H1 (cell line): Measurements from ENCODE around the gene GPC6.

Experiments used
- ASH2L ChIP-seq: fragments of 200-600, 300-600 bp; sonication (generic); IDR thresholded peaks from one replicate; pipeline ENCODE4 v1.7.1; 2017; ENCODE audit warnings: low read length
- CHD2 ChIP-seq: IDR thresholded peaks from 2 replicates; pipeline ENCODE4 v1.6.1; 2012; ENCODE audit warnings: low read length, improper control_type of control experiment
- CTCF ChIP-seq, 3 experiments: IDR thresholded peaks; 1 replicate in 2 of 3; 2 replicates in 1 of 3; pipeline versions ENCODE4 v1.5.1 to v1.6.1; 2011; ENCODE audit warnings: low read length in 3 of 3, mild to moderate bottlenecking in 3 of 3, inconsistent platforms in 2 of 3, low read depth in 1 of 3, moderate library complexity in 1 of 3; ENCODE audit not compliant: insufficient read depth in 1 of 3; ENCODE audit errors: control extremely low read depth in 1 of 3
- EP300 ChIP-seq, 2 experiments: IDR thresholded peaks; 1 replicate in 1 of 2; 2 replicates in 1 of 2; pipeline ENCODE4 v1.6.1; 2011 to 2012; ENCODE audit warnings: low read depth in 2 of 2, low read length in 2 of 2, mild to moderate bottlenecking in 2 of 2, borderline replicate concordance in 1 of 2, inconsistent platforms in 1 of 2, moderate library complexity in 1 of 2
- HDAC6 ChIP-seq: IDR thresholded peaks from one replicate; pipeline ENCODE4 v1.7.1; 2012; ENCODE audit warnings: low read depth, mild to moderate bottlenecking, inconsistent platforms, low read length, moderate library complexity
- MAFK ChIP-seq: IDR thresholded peaks from 2 replicates; pipeline ENCODE4 v1.6.1; 2012; ENCODE audit warnings: low read depth, mild to moderate bottlenecking, improper control_type of control experiment, low read length
- NANOG ChIP-seq: IDR thresholded peaks from 2 replicates; pipeline ENCODE4 v1.6.1; 2011; ENCODE audit warnings: low read length, low read depth, mild to moderate bottlenecking, inconsistent platforms; ENCODE audit not compliant: insufficient read depth, poor library complexity, severe bottlenecking
- RFX5 ChIP-seq: IDR thresholded peaks from 2 replicates; pipeline ENCODE4 v1.6.1; 2011; ENCODE audit warnings: low read depth, low read length, improper control_type of control experiment, borderline replicate concordance
- RNF2 ChIP-seq: fragments of 200-900, 300-1000 bp; sonication (generic); IDR thresholded peaks from 2 replicates; pipeline ENCODE4 v1.7.1; 2016; ENCODE audit warnings: borderline replicate concordance, low read depth, mild to moderate bottlenecking, antibody characterized with exemption, low read length; ENCODE audit not compliant: poor library complexity, severe bottlenecking; ENCODE audit errors: missing control alignments

- no peak for TF ChIP-seq RNF2
- no peak for TF ChIP-seq ASH2L
- no peak for TF ChIP-seq CTCF (IDR thresholded peaks at IDR 0.05; ENCODE audit: control extremely low read depth in 1 of 3, insufficient read depth in 1 of 3, low read depth in 1 of 3, low read length in 3 of 3)
- TF ChIP-seq HDAC6: no peak
- TF ChIP-seq RFX5: no peak
- TF ChIP-seq CHD2: no peak
- no peak for TF ChIP-seq NANOG
- TF ChIP-seq MAFK: no peak
- no peak for TF ChIP-seq EP300 (IDR thresholded peaks at IDR 0.05; ENCODE audit: borderline replicate concordance in 1 of 2, low read depth in 2 of 2, low read length in 2 of 2)
Measured at GRCh38 chr13:93784191-93784590, 557.6 kb downstream of the GPC6 start.
